Activated CD8-positive, alpha-beta memory T cell treated with anti-CD3 and anti-CD28 coated beads for 4 hours (primary cell): ENCODE data around the gene SELENOF.
"Not testable (repeated sequence)": the region's sequence is repeated elsewhere in the genome, so short reads cannot be mapped to it uniquely, and the experiment has no call there.

ENCODE experiments used
- DNase-seq, 2 donors: peaks; one replicate each; pipeline ENCODE4 v3.0.0-alpha.2; 2020; ENCODE audit warnings: low read depth in 2 of 2

Gene SELENOF

GRCh38 chr1:86814118-86814517 lies 99.8 kb downstream of the SELENOF start:
- DNase-seq, result not testable (repeated sequence)
